OCI-LY1 (cell line): ENCODE results near the gene RNF182.

ENCODE experiments used
- CTCF ChIP-seq: fragments of 200-600 bp; sonication (generic), shearing (Covaris generic); IDR thresholded peaks from 2 replicates; pipeline ENCODE4 v1.5.1; 2017; ENCODE audit warnings: mild to moderate bottlenecking, antibody characterized with exemption, low read length, moderate library complexity, mixed read lengths
- EZH2 ChIP-seq: fragments of 200-600 bp; sonication (generic), shearing (Covaris generic); IDR thresholded peaks from 2 replicates; pipeline ENCODE4 v1.8.0; 2017; ENCODE audit warnings: borderline replicate concordance, mixed run types, mild to moderate bottlenecking, antibody characterized with exemption, low read length, moderate library complexity, mixed read lengths

GRCh38 chr6:13991393-13991792 is 66.6 kb downstream of the RNF182 start:
- TF ChIP-seq CTCF (no peak), EZH2 (no peak)
